Panc1 (cell line): ENCODE data around the gene IPO4.

Source experiments
- CTCF ChIP-seq: fragments of 450-650 bp; IDR thresholded peaks from 2 replicates; pipeline ENCODE4 v1.5.1; 2017; ENCODE audit warnings: mild to moderate bottlenecking
- POLR2AphosphoS5 ChIP-seq: IDR thresholded peaks from 2 replicates; pipeline ENCODE4 v1.6.1; 2012; ENCODE audit warnings: mild to moderate bottlenecking, low read depth, low read length, moderate library complexity
- SIN3A ChIP-seq: IDR thresholded peaks from 2 replicates; pipeline ENCODE4 v1.6.1; 2012; ENCODE audit warnings: low read depth, mild to moderate bottlenecking, low read length, moderate library complexity, borderline replicate concordance; ENCODE audit not compliant: insufficient read depth
- TF ChIP-seq, protein P1 (sequence below), 2 experiments: IDR thresholded peaks; 2 replicates each; pipeline ENCODE4 v1.6.1; 2011 to 2012; ENCODE audit warnings: low read depth in 2 of 2, control low read depth in 1 of 2, low read length in 1 of 2, mild to moderate bottlenecking in 1 of 2, moderate library complexity in 1 of 2; ENCODE audit not compliant: insufficient read depth in 1 of 2

- TF ChIP-seq CTCF (no peak), POLR2AphosphoS5 (no peak), SIN3A (no peak)
- TF ChIP-seq, protein P1, sequence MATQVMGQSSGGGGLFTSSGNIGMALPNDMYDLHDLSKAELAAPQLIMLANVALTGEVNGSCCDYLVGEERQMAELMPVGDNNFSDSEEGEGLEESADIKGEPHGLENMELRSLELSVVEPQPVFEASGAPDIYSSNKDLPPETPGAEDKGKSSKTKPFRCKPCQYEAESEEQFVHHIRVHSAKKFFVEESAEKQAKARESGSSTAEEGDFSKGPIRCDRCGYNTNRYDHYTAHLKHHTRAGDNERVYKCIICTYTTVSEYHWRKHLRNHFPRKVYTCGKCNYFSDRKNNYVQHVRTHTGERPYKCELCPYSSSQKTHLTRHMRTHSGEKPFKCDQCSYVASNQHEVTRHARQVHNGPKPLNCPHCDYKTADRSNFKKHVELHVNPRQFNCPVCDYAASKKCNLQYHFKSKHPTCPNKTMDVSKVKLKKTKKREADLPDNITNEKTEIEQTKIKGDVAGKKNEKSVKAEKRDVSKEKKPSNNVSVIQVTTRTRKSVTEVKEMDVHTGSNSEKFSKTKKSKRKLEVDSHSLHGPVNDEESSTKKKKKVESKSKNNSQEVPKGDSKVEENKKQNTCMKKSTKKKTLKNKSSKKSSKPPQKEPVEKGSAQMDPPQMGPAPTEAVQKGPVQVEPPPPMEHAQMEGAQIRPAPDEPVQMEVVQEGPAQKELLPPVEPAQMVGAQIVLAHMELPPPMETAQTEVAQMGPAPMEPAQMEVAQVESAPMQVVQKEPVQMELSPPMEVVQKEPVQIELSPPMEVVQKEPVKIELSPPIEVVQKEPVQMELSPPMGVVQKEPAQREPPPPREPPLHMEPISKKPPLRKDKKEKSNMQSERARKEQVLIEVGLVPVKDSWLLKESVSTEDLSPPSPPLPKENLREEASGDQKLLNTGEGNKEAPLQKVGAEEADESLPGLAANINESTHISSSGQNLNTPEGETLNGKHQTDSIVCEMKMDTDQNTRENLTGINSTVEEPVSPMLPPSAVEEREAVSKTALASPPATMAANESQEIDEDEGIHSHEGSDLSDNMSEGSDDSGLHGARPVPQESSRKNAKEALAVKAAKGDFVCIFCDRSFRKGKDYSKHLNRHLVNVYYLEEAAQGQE (IDR thresholded peaks at IDR 0.05; ENCODE audit: insufficient read depth in 1 of 2, low read depth in 2 of 2, low read length in 1 of 2): no peak
Observed at GRCh38 chr14:24164518-24164991, 24.1 kb downstream of the IPO4 start.
